Stimulated activated CD4-positive, alpha-beta T cell treated with anti-CD3 and anti-CD28 coated beads, Interleukin-2, amount 100 ng/mL, for 4 hours (primary cell): ENCODE measurements around the gene SLC17A2.

Experiments
- DNase-seq: peaks from one replicate; pipeline ENCODE4 v3.0.0-alpha.2; 2020; ENCODE audit warnings: low read depth

SLC17A2 gene

DNA sequence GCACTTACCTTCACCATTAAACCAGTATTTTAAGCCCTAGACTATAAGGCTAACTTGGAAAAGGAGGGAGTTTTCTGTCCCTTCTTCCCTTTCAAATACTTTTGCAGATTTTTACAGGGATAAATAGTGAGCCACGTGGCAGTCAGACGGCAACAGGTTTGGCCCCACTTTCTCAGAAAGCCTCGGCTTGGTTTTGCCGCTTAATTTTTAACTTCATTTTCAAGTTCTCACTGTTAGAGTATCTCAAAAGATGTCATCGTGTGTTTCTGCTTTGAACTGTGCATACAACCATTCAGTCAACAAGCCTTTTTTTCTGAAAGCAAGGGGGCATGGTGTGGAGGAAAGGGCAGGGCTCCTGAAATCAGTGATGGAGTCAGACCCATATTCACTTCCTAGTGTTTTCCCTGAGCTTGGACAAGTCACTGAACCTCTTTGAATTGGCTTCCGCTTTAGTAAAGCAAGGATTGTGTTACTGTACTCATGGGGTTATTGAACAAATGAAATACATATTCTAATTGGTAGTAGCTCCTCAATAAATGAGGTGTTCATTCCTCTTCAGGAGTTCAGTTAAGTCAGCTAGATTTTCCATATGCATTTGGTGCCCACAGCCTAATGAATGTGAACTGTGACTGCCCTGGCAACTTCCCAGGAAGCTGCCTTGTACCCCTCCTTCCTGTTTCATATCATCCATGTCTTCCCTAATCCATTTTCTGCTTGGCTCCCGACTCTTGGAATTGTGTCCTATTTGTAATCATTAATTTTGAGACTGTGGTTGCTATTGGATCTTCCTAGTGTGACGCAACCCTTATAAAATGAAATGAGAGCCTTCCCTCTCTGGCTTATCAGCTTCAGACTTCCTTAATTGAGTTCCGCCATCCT lies at the start of gene SLC17A2:
Gene SLC17A2, minus strand, starts transcription at position 160 of the 879 bp plus-strand sequence. CDS start 4,895 bp downstream, outside the sequence.
- DNase-seq, result no peak

DNA sequence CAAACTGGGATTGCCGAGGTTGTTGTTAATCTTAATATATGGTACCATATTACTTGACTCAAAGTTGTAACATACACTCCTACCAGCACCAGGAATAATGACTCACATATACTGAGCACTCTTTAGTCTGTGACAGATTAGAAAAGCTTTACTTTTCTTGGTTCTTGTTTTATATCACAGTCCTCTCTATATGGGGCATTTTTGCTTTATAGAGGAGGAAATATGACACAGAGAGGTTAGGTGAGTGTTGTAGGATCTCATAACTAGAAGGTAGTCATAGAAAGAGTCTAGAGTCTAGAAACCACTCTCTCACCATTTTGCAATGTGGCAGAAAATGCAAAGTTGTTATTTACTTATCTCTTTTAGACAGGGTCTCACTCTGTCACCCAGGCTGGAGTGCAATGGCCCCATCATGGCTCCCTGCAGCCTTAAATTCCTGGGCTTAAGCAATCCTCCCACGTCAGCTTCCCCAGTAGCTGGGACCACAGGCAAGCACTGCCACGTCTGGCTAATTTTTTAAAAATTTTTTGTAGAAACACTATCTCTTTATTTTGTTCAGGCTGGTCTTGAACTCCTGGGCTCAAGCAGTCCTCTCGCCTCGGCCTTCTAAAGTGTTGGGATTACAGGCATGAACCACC lies 45.6 kb upstream of the SLC17A2 start:
- no peak for DNase-seq

GRCh38 chr6:25973923-25974555 lies 43.5 kb upstream of the SLC17A2 start:
- no peak for DNase-seq

DNA sequence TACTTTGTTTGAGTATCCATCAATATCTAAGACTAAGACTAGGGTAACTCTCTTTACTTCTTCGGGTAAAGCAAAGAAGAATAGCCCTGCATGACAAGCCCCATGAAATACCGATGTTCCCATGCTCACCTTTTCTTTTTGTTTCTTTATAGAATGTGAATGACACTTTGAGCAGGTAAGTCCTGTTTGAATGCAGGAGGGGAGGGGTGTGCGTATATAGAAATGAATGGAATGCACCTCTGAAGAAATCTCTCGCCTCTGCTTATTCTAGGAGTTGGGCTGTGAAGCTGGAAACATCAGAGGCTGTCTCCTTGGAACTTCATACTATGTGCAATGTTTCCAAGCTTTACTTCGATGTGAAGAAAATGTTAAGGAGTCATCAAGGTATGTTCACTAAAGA lies 42.4 kb upstream of the SLC17A2 start:
- no peak for DNase-seq

DNA sequence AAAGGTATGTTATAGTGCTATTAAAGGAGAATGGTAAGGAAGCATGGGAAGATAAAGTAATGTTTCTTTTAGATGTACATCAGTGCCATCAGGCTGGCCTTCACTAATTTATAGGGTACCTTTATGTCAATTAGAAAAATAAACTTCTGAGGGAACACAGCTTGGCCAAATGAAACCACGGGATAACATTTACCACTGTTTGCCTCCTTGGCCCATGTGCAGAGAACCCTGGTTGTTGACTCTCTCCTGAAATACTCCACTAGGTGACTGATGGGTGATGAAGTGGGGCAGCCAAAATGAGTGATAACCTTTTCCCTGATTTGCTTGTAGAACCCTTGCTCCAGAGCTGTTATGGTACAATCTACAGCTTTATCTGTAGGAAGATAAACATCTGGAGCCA lies 41.6 kb upstream of the SLC17A2 start:
- no peak for DNase-seq

GRCh38 chr6:25971187-25971821 lies 40.8 kb upstream of the SLC17A2 start:
- no peak for DNase-seq

GRCh38 chr6:25968769-25969168 lies 38.3 kb upstream of the SLC17A2 start:
- no peak for DNase-seq

DNA sequence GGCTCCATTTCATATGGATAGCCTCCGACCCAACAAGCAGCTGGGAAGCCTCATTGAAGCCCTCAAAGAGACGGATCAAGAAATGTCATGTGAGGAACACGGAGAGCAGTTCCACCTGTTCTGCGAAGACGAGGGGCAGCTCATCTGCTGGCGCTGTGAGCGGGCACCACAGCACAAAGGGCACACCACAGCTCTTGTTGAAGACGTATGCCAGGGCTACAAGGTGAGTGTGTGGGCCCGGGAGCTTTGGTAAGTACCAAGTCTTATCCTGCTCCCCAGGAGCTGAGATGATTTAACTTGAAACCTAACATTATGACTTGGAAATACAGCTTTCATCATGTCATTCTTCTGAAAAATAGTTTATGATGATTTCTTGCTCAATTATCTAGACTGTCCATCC lies 36.2 kb upstream of the SLC17A2 start:
- DNase-seq, result no peak

DNA sequence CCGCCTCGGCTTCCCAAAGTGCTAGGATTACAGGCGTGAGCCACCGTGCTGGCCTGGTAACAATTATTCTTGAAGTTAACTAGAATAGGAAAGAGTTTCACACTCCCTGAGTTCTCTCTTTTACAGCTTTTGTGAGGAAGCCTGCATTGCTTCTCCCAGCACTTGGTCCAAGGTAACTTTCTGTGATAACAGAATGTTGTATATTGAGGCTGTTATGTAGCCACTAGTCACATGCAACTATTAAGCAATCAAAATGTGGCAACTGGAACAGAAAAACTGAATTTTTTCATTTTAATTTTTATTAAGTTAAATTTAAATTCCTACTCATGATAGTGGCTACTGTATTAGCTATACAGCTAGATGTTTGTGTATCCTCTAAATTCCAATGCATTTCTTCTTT lies 34.6 kb upstream of the SLC17A2 start:
- DNase-seq, result no peak

DNA sequence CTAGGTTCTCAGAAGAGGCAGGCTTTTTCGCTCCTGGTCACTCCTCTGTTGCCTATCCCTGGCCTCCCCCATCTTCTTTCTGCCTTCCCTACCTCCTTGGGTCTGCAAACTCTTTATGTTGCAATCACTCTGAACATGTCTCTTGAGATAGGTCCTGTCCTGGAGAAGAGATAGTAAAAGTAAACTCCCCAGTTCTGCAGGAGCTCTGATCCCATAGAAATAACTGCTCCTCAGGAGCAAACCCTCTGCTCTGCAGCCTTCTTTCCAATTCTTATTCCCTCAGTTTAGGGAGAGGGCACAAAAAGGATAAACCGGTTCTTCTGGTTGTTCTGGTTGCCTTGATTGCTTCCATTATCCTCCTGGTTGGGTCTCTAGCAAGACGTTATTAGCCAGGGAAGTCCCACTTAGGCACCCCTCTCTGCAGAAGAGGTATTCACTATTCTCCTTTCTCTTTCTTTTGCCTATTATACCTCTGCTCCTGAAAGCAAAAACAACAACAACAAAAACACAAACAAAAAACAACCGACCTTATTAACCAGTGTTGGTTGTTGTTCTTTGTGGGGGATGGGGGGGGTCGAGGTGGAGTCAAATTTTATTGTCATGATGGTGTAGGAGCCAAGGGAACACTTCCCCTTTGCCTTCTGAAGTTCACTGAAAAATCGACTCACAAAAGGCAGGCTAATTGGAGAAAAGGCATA lies 33.1 kb upstream of the SLC17A2 start:
- no peak for DNase-seq

- DNase-seq, result peak; percentile 72
Measured at GRCh38 chr6:25962149-25963127, 31.9 kb upstream of the SLC17A2 start, which contains the start of gene TRIM38. Gene TRIM38 (plus strand): TSS chr6:25962802. CDS start chr6:25966523, 3,721 bp downstream.

- DNase-seq, result no peak
Measured at GRCh38 chr6:25961619-25962148, 31.2 kb upstream of the SLC17A2 start.

- DNase-seq, result no peak
Measured at GRCh38 chr6:25960734-25961133, 30.2 kb upstream of the SLC17A2 start.

DNA sequence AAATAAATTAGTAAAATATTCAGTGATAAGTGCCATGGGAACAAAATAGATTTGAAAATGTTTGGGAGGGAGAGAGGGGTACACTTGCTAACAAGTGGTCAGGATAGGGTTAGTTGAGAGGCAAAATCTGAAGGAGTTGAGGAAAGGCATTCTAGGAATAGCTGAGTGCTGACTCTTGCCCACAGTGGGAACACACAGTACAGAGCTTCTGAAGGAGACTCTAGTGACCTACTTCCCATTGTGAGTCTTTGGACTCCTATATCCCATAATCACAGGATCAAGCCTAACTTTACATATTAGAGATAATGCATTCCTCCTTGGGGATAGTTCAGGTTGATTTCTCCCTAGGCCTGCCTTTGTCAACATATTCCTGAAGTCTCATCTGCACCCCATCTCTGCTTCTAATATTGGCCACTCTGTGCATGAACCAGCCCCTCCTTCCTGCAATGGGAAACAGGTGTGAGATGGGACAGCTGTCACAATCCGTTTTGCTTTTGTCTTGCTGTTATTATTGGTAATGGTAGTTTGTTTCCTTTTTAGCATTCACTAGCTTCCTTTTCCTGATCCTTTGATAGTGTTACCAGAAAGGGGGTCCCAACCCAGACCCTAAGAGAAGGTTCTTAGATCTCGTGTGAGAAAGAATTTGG lies 29.5 kb upstream of the SLC17A2 start:
- DNase-seq, result no peak

DNA sequence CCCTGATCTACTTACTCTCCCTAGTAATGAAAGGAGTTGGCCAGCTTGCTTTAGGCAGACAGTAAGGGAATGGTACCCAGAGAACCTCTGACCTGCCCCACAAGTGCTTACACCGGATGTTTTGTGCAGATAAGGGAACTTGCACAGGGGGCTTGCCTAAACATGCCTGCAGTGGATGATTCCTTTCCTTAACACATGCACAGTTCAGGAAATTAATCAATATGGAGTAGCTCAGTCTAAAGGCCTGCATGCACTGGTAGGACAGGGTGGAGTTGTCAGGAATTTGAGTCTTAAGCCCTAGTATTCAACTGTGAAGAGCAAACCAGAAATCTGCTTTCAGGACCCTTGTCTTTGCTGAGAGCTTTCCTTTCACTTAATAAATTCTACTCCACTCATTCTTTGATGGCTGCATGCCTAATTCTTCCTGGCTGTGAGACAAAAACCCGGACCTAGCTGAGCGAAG lies 28.2 kb upstream of the SLC17A2 start:
- no peak for DNase-seq

- DNase-seq, result no peak
Measured at GRCh38 chr6:25956226-25956625, 25.7 kb upstream of the SLC17A2 start.

DNA sequence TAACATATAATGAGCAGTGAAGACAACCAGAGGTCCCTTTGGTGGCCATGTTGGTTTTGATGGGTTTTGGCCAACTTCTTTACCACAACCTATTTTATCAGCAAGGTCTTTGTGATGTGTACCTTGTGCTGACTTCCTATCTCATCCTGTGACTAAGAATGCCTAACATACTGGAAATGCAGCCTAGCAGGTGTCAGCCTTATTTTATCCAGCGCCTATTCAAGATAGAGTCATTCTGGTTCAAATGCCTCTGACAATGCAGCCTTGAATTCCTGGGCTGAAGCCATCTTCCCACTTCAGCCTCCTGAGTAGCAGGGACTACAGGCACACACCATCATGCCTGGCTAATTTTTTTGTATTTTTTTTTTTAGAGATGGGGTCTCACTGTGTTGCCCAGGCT lies 24.3 kb upstream of the SLC17A2 start:
- DNase-seq, result no peak

DNA sequence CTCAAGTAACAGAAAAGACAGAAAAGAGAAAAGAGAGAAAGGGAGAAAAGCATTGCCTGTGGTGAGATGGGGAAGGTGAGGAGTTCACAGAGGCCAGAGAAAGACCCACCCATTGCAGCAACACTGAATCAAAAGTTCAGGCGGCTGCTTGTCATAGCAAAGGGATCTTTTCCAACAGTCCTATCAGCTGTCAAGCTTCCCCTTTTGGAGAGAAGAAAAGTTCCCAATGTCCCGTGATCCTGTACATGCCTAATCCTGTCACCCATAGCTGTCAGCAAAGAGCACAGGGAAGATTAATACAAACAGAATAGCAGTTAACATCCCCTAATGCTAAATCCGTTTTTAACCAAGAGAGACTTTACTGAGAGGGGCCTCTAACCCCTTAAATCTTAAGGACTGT lies 23.2 kb upstream of the SLC17A2 start:
- DNase-seq, result no peak

GRCh38 chr6:25952535-25952934 lies 22.0 kb upstream of the SLC17A2 start:
- no peak for DNase-seq
